PC-3 (cell line): Measurements from ENCODE around the gene APOC1. TPM values are rescaled to one million over a fixed set of nuclear protein-coding genes. Genes with fewer than 3 reads are reported as not detected.
"Not testable (repeated sequence)": the region's sequence is repeated elsewhere in the genome, so short reads cannot be mapped to it uniquely, and the experiment has no call there.

Experiments used
- ATAC-seq: fragments of 200-7000 bp; cut with Tn5 transposase; 2 replicates; pipeline ENCODE4 v1.9.1; 2020; ENCODE audit warnings: mild to moderate bottlenecking, moderate library complexity
- BruUV-seq: library from RNA; stranded (reverse); fragments of 400-500 nt; replicated peaks from 2 replicates; lab custom pipeline; 2021; lab: Mats Ljungman, UMichigan
- CTCF ChIA-PET: fragments of 300-600 bp; sonication (Branson Sonifier 250); formaldehyde crosslinking; loops from one replicate; lab custom pipeline; 2022; ENCODE audit warnings: antibody characterized with exemption; lab: Charles Lee
- POLR2A ChIA-PET: fragments of 300-600 bp; sonication (Branson Sonifier 250); formaldehyde crosslinking; loops from one replicate; lab custom pipeline; 2022; ENCODE audit warnings: antibody characterized with exemption; ENCODE audit not compliant: unreplicated experiment; lab: Charles Lee
- DNase-seq: peaks from one replicate; pipeline ENCODE4 v3.0.0-alpha.2; 2015
- H2AFZ ChIP-seq: fragments of 300-600 bp; sonication (generic); 2 replicates; pipeline ENCODE4 v1.6.0; 2016; ENCODE audit warnings: antibody characterized with exemption, low read length
- H3F3A ChIP-seq: fragments of 300-600 bp; sonication (generic); one replicate; pipeline ENCODE4 v1.6.0; 2017; ENCODE audit warnings: antibody characterized with exemption, low read length, control low read depth, mild to moderate bottlenecking; ENCODE audit not compliant: unreplicated experiment
- H3K27ac ChIP-seq: fragments of 300-600 bp; sonication (generic); 2 replicates; pipeline ENCODE4 v1.5.1; 2016; ENCODE audit warnings: mild to moderate bottlenecking, low read length
- H3K27me3 ChIP-seq: fragments of 300-600 bp; sonication (generic); 2 replicates; pipeline ENCODE4 v1.6.1; 2016; ENCODE audit warnings: low read length, mixed read lengths
- H3K36me3 ChIP-seq: fragments of 300-600 bp; sonication (generic); 2 replicates; pipeline ENCODE4 v1.6.1; 2016; ENCODE audit warnings: low read depth, mixed run types, low read length, mixed read lengths
- H3K4me1 ChIP-seq: fragments of 300-600 bp; sonication (generic); 2 replicates; pipeline ENCODE4 v1.5.1; 2016; ENCODE audit warnings: low read length; ENCODE audit not compliant: insufficient read depth
- H3K4me2 ChIP-seq: fragments of 300-600 bp; sonication (generic); 2 replicates; pipeline ENCODE4 v1.6.0; 2016; ENCODE audit warnings: low read length
- H3K4me3 ChIP-seq: fragments of 300-600 bp; sonication (generic); 2 replicates; pipeline ENCODE4 v1.5.1; 2016; ENCODE audit warnings: mild to moderate bottlenecking, low read length, mixed read lengths
- H3K79me2 ChIP-seq: fragments of 300-600 bp; sonication (generic); 2 replicates; pipeline ENCODE4 v1.6.1; 2017; ENCODE audit warnings: low read length, mixed read lengths
- H3K9ac ChIP-seq: fragments of 300-600 bp; sonication (generic); 2 replicates; pipeline ENCODE4 v1.6.0; 2016; ENCODE audit warnings: mild to moderate bottlenecking, low read length
- H3K9me2 ChIP-seq: fragments of 300-600 bp; sonication (generic); replicated peaks from 2 replicates; pipeline ENCODE4 v1.6.1; 2016; ENCODE audit warnings: mixed run types, low read length, mixed read lengths
- H3K9me3 ChIP-seq: fragments of 300-600 bp; sonication (generic); 2 replicates; pipeline ENCODE4 v1.6.1; 2016; ENCODE audit warnings: low read length, mixed read lengths
- H4K20me1 ChIP-seq: fragments of 300-600 bp; sonication (generic); 2 replicates; pipeline ENCODE4 v1.6.1; 2016; ENCODE audit warnings: low read length, mixed read lengths
- CTCF ChIP-seq: fragments of 300-600 bp; sonication (generic); conservative IDR thresholded peaks from 2 replicates; pipeline ENCODE4 v1.5.1; 2017; ENCODE audit warnings: antibody characterized with exemption, low read depth, mild to moderate bottlenecking, low read length
- EZH2 ChIP-seq: fragments of 300-600 bp; sonication (generic); IDR thresholded peaks from one replicate; pipeline ENCODE4 v1.6.1; 2017; ENCODE audit warnings: antibody characterized with exemption, mild to moderate bottlenecking, low read length; ENCODE audit not compliant: unreplicated experiment
- EZH2phosphoT487 ChIP-seq: fragments of 300-600 bp; sonication (generic); IDR thresholded peaks from 2 replicates; pipeline ENCODE4 v1.6.1; 2018; ENCODE audit warnings: mild to moderate bottlenecking, antibody characterized with exemption, low read length, borderline replicate concordance
- intact Hi-C: fragments of 100-400 bp; cut with micrococcal nuclease; formaldehyde crosslinking; loops from 2 replicates; pipeline ENCODE4 v1.9.0; 2023
- total RNA-seq: library from RNA; depleted of rRNA; stranded (reverse); fragments of >200 nt; gene quantifications from 2 replicates; pipeline ENCODE4 v1.2.3, GENCODE V29; 2014

The APOC1 gene
- total RNA-seq, 1 experiment from 2014 or later: 3.3 TPM

GRCh38 chr19:44925114-44925891, 10.9 kb downstream of the APOC1 start:
- Histone ChIP-seq H3K9me2 (no peaks in the 10 kb centered on the region), H3K27me3 (no peaks in the 10 kb centered on the region), H4K20me1 (no peaks in the 10 kb centered on the region), H3K4me2 (no peak overlapping the region), H2AFZ (no peak overlapping the region), H3K4me1 (no peaks in the 10 kb centered on the region; the same call in 1 of the 2 replicates), H3K79me2 (no peaks in the 10 kb centered on the region), H3K4me3 (no peak overlapping the region), H3F3A (no peaks in the 10 kb centered on the region), H3K9me3 (no peaks in the 10 kb centered on the region), H3K36me3 (no peaks in the 10 kb centered on the region), H3K27ac (no peak overlapping the region), H3K9ac (no peak overlapping the region)
- DNase-seq (no peak), ATAC-seq (no peak)
- TF ChIP-seq CTCF (no peak), EZH2 (no peak), EZH2phosphoT487 (no peak)
- intact Hi-C loops: no loop called here
- BruUV-seq: no TSS peak
- ChIA-PET CTCF (no interaction called here), POLR2A (no interaction called here)

GRCh38 chr19:44926245-44927077, 12.1 kb downstream of the APOC1 start:
- H3K27me3 ChIP-seq, H4K20me1 ChIP-seq, H3K27ac ChIP-seq, BruUV-seq, H3K9me3 ChIP-seq, CTCF ChIA-PET, H3F3A ChIP-seq, intact Hi-C loops, H3K36me3 ChIP-seq, H3K9ac ChIP-seq, POLR2A ChIA-PET, H3K9me2 ChIP-seq, H3K4me3 ChIP-seq, DNase-seq, H3K4me1 ChIP-seq, H3K79me2 ChIP-seq: not testable (repeated sequence)
- peak; percentile 25 for ATAC-seq
- Histone ChIP-seq H3K4me2 (peak overlapping the region; percentile 37), H2AFZ (peak overlapping the region; percentile 68)

GRCh38 chr19:44927746-44928145, 13.3 kb downstream of the APOC1 start:
- H3K4me3 ChIP-seq: no peak overlapping the region
- no peaks in the 10 kb centered on the region for H4K20me1 ChIP-seq
- no peak for ATAC-seq
- POLR2A ChIA-PET: no interaction called here
- H3F3A ChIP-seq: no peaks in the 10 kb centered on the region
- H3K9ac ChIP-seq: no peak overlapping the region
- TF ChIP-seq CTCF (no peak), EZH2 (no peak), EZH2phosphoT487 (no peak)
- H3K27me3 ChIP-seq: no peaks in the 10 kb centered on the region
- H3K4me1 ChIP-seq: no peaks in the 10 kb centered on the region; the same call in 1 of the 2 replicates
- no peaks in the 10 kb centered on the region for H3K36me3 ChIP-seq
- H3K4me2 ChIP-seq: no peak overlapping the region
- CTCF ChIA-PET: no interaction called here
- H2AFZ ChIP-seq: no peak overlapping the region
- no peak overlapping the region for H3K27ac ChIP-seq
- no TSS peak for BruUV-seq
- no peak for DNase-seq
- H3K9me3 ChIP-seq: no peaks in the 10 kb centered on the region
- intact Hi-C loops: no loop called here
- H3K9me2 ChIP-seq: no peaks in the 10 kb centered on the region
- H3K79me2 ChIP-seq: no peaks in the 10 kb centered on the region
